Large intestine (tissue), 3 donors: Measurements from ENCODE around the gene FARP1. TPM values are rescaled to one million over a fixed set of nuclear protein-coding genes. Genes with fewer than 3 reads are reported as not detected.
A peak's percentile ranks its signal among the peaks of the same experiment; 100 is the strongest.
"Not testable (repeated sequence)": the region's sequence is repeated elsewhere in the genome, so short reads cannot be mapped to it uniquely, and the experiment has no call there.

ENCODE experiments used
- DNase-seq, 2 donors: peaks; one replicate each; pipeline versions ENCODE4 v3.0.0 to v3.0.0-alpha.2; 2013
- H3K27ac ChIP-seq: one replicate; pipeline ENCODE4 v1.5.1; 2013; ENCODE audit warnings: low read length
- H3K27me3 ChIP-seq: 2 replicates; pipeline ENCODE4 v1.6.1; 2013; ENCODE audit warnings: low read length; ENCODE audit not compliant: control insufficient read depth, insufficient read depth
- H3K36me3 ChIP-seq: 2 replicates; pipeline ENCODE4 v1.6.1; 2013; ENCODE audit warnings: low read length; ENCODE audit not compliant: control insufficient read depth, insufficient read depth
- H3K4me1 ChIP-seq: one replicate; pipeline ENCODE4 v1.6.1; 2013; ENCODE audit warnings: low read length; ENCODE audit not compliant: control insufficient read depth, insufficient read depth
- H3K4me3 ChIP-seq: one replicate; pipeline ENCODE4 v1.5.1; 2013; ENCODE audit warnings: low read length
- H3K9me3 ChIP-seq: one replicate; pipeline ENCODE4 v1.6.1; 2013; ENCODE audit warnings: mild to moderate bottlenecking, low read depth, low read length, moderate library complexity; ENCODE audit not compliant: control insufficient read depth
- WGBS: methylation state at CpG from one replicate; pipeline ENCODE4 v1.1.5; 2013; ENCODE audit warnings: low lambda C conversion rate; ENCODE audit not compliant: insufficient coverage; 5-methylcytosine and 5-hydroxymethylcytosine counted together
- polyA plus RNA-seq: library from polyadenylated mRNA; unstranded; fragments of 120-200 nt; gene quantifications from one replicate; pipeline ENCODE4 v1.2.1, GENCODE V29; 2013

The FARP1 gene
- polyA plus RNA-seq, 1 donor = 27.6 TPM

GRCh38 chr13:98405690-98406344, 262.9 kb downstream of the FARP1 start:
- H3K27me3 ChIP-seq = no peaks in the 10 kb centered on the region
- no peak overlapping the region for H3K4me3 ChIP-seq
- no peaks in the 10 kb centered on the region for H3K9me3 ChIP-seq
- no peak overlapping the region for H3K27ac ChIP-seq
- peaks cover 5% of the 10 kb centered on the region for H3K4me1 ChIP-seq
- no peaks in the 10 kb centered on the region for H3K36me3 ChIP-seq
- peak in 1 of 2 donors; percentile 37 for DNase-seq
- WGBS = 40% methylated on average over 2 of the region's 8 CpGs

GRCh38 chr13:98406427-98406826, 263.5 kb downstream of the FARP1 start:
- Histone ChIP-seq H3K4me3 (no peak overlapping the region), H3K36me3 (peaks cover 3% of the 10 kb centered on the region), H3K27ac (no peak overlapping the region), H3K27me3 (no peaks in the 10 kb centered on the region), H3K9me3 (no peaks in the 10 kb centered on the region), H3K4me1 (peaks cover 5% of the 10 kb centered on the region)
- WGBS = 89% methylated on average over 3 of the region's 9 CpGs
- DNase-seq = no peak

GRCh38 chr13:98406971-98407370, 264.1 kb downstream of the FARP1 start:
- no peaks in the 10 kb centered on the region for H3K27me3 ChIP-seq
- no peak overlapping the region for H3K27ac ChIP-seq
- 100% methylated on average over 1 of the region's 9 CpGs for WGBS
- H3K4me3 ChIP-seq = no peak overlapping the region
- H3K36me3 ChIP-seq = peaks cover 3% of the 10 kb centered on the region
- no peak for DNase-seq
- peaks cover 5% of the 10 kb centered on the region for H3K4me1 ChIP-seq
- H3K9me3 ChIP-seq = no peaks in the 10 kb centered on the region

- peaks cover 3% of the 10 kb centered on the region for H3K36me3 ChIP-seq
- no peaks in the 10 kb centered on the region for H3K9me3 ChIP-seq
- no peaks in the 10 kb centered on the region for H3K27me3 ChIP-seq
- DNase-seq = no peak
- H3K4me3 ChIP-seq = no peak overlapping the region
- peaks cover 5% of the 10 kb centered on the region for H3K4me1 ChIP-seq
- no CpG with 5 or more reads among the region's 4 CpGs for WGBS
- H3K27ac ChIP-seq = no peak overlapping the region
These were observed 264.7 kb downstream of the FARP1 start for GRCh38 chr13:98407575-98407974.

GRCh38 chr13:98409281-98409680, 266.4 kb downstream of the FARP1 start:
- Histone ChIP-seq H3K4me1 (peaks cover 5% of the 10 kb centered on the region), H3K27ac (no peak overlapping the region), H3K9me3 (no peaks in the 10 kb centered on the region), H3K27me3 (no peaks in the 10 kb centered on the region), H3K36me3 (peaks cover 5% of the 10 kb centered on the region), H3K4me3 (no peak overlapping the region)
- 100% methylated on average over 2 of the region's 13 CpGs for WGBS
- no peak for DNase-seq

GRCh38 chr13:98410612-98411011, 267.7 kb downstream of the FARP1 start:
- H3K9me3 ChIP-seq = no peaks in the 10 kb centered on the region
- peaks cover 5% of the 10 kb centered on the region for H3K4me1 ChIP-seq
- H3K27ac ChIP-seq = no peak overlapping the region
- WGBS = 75% methylated on average over 2 of the region's 11 CpGs
- H3K4me3 ChIP-seq = no peak overlapping the region
- no peaks in the 10 kb centered on the region for H3K27me3 ChIP-seq
- H3K36me3 ChIP-seq = peaks cover 13% of the 10 kb centered on the region
- no peak for DNase-seq

- H3K36me3 ChIP-seq = peaks cover 13% of the 10 kb centered on the region
- WGBS = 100% methylated on average over 2 of the region's 5 CpGs
- peaks cover 7% of the 10 kb centered on the region for H3K4me1 ChIP-seq
- no peak overlapping the region for H3K4me3 ChIP-seq
- no peak overlapping the region for H3K27ac ChIP-seq
- no peaks in the 10 kb centered on the region for H3K27me3 ChIP-seq
- H3K9me3 ChIP-seq = no peaks in the 10 kb centered on the region
- DNase-seq = no peak
These were observed 268.1 kb downstream of the FARP1 start for GRCh38 chr13:98411013-98411412.

GRCh38 chr13:98411617-98412265, 268.8 kb downstream of the FARP1 start:
- Histone ChIP-seq H3K4me3 (no peak overlapping the region), H3K27me3 (no peaks in the 10 kb centered on the region), H3K36me3 (peaks cover 14% of the 10 kb centered on the region), H3K27ac (no peak overlapping the region), H3K9me3 (no peaks in the 10 kb centered on the region), H3K4me1 (peaks cover 8% of the 10 kb centered on the region)
- 82% methylated on average over 4 of the region's 16 CpGs for WGBS
- DNase-seq = no peak

- H3K36me3 ChIP-seq = peaks cover 16% of the 10 kb centered on the region
- H3K27me3 ChIP-seq, H3K27ac ChIP-seq, H3K9me3 ChIP-seq, H3K4me3 ChIP-seq, DNase-seq: not testable (repeated sequence)
- H3K4me1 ChIP-seq = peaks cover 11% of the 10 kb centered on the region
- 88% methylated on average over 2 of the region's 3 CpGs for WGBS
These were observed 270.4 kb downstream of the FARP1 start for GRCh38 chr13:98413278-98413677.

- no peaks in the 10 kb centered on the region for H3K27me3 ChIP-seq
- no peaks in the 10 kb centered on the region for H3K9me3 ChIP-seq
- no peak for DNase-seq
- peaks cover 17% of the 10 kb centered on the region for H3K36me3 ChIP-seq
- WGBS = no CpG with 5 or more reads among the region's 7 CpGs
- no peak overlapping the region for H3K4me3 ChIP-seq
- H3K27ac ChIP-seq = no peak overlapping the region
- peaks cover 11% of the 10 kb centered on the region for H3K4me1 ChIP-seq
These were observed 270.9 kb downstream of the FARP1 start for GRCh38 chr13:98413796-98414195.
